Measurements from ENCODE around the gene TP53RK.

DNA sequence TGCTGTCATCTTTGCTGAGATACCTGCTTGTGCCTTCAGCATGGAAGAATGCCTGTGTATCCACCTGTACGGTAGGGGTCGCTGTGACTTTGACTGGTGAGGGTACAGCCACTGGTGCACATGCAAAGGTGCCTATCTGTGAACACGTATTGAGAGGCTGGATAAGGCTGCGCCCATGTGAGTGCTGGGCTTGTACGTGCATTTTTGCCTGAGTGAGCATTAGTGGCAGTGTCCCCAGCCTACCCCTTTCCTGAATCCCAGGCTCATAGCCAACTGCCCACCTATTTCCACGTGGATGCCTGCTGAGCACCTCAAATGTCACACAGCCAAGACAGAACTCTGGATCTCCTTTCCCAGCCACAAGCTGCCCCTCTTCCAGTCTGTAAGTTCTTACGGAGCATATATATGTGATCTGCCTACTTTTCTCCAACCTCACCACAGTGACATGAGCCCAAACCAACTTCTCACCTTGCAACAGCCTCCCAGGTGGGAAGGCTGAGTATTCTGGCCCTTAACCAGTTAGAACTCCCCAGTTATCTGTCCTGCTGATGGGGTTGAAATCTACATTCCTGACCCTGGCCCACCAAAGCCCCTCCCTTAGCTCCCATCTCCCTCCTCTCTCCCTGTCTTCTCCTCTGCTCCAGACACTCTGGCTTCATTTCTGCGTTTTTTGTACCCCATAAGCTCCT, 19.1 kb upstream of the TP53RK start:
- TF ChIP-seq EP300 (IDR thresholded peaks at IDR 0.05): no peak
- no peak for TF ChIP-seq POLR2AphosphoS5 (IDR thresholded peaks at IDR 0.05)
- TF ChIP-seq, protein P1, sequence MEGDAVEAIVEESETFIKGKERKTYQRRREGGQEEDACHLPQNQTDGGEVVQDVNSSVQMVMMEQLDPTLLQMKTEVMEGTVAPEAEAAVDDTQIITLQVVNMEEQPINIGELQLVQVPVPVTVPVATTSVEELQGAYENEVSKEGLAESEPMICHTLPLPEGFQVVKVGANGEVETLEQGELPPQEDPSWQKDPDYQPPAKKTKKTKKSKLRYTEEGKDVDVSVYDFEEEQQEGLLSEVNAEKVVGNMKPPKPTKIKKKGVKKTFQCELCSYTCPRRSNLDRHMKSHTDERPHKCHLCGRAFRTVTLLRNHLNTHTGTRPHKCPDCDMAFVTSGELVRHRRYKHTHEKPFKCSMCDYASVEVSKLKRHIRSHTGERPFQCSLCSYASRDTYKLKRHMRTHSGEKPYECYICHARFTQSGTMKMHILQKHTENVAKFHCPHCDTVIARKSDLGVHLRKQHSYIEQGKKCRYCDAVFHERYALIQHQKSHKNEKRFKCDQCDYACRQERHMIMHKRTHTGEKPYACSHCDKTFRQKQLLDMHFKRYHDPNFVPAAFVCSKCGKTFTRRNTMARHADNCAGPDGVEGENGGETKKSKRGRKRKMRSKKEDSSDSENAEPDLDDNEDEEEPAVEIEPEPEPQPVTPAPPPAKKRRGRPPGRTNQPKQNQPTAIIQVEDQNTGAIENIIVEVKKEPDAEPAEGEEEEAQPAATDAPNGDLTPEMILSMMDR (IDR thresholded peaks at IDR 0.05): peak in 1 of 6 experiments; percentile 19

Measured in upper lobe of left lung (tissue), 4 donors.